Hindlimb muscle (tissue), 1 donor: ENCODE measurements around the gene EHMT1. TPM values are rescaled to one million over a fixed set of nuclear protein-coding genes. Genes with fewer than 3 reads are reported as not detected.

Source experiments
- DNase-seq: peaks from one replicate; pipeline ENCODE4 v3.0.0-alpha.2; 2013
- polyA plus RNA-seq: library from polyadenylated mRNA; unstranded; fragments of 120-200 nt; gene quantifications from one replicate; pipeline ENCODE4 v1.2.1, GENCODE V29; 2013; ENCODE audit not compliant: insufficient read length

EHMT1 gene
- polyA plus RNA-seq, 1 donor, result 50.4 TPM

- DNase-seq, result no peak
Observed at GRCh38 chr9:137832191-137832700, 213.4 kb downstream of the EHMT1 start.

DNA sequence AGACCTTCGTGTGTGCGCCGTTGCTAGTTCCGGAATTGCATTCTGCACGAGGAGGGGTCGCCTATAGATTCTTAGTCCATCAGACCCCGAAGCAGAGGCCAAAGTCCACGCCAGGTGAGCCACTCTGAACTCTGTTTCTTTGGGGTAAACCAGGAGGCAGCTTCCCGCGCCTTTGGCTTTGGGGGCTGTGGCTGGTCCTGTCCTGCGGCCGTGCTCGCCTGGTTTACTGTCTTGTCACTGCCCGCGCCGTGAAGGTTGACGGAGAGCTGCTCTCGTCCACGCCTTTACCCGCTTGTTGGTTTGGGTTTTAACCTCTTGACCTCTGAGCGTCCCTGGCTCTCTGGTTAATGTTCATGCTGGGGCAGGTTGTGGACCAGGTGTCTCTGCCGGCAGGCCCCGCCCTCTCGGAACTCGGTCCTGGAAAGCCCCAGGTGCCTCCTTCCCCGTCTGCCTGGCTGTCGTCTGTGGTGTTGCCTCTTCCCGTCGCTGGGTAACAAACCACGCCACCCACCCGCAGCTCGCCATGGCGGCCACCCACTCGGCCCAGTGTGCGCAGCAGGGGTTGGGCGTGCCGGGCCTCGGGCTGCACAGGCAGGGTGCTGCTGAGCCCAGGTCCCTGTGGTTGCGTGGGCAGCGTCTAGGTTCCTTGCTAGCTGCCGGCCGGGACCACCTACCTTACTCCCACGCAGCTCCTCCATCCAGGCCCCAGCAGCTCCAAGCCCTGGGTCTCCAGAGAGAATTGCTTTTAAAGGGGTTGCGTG is 214.2 kb downstream of the EHMT1 start:
- DNase-seq, result no peak

DNA sequence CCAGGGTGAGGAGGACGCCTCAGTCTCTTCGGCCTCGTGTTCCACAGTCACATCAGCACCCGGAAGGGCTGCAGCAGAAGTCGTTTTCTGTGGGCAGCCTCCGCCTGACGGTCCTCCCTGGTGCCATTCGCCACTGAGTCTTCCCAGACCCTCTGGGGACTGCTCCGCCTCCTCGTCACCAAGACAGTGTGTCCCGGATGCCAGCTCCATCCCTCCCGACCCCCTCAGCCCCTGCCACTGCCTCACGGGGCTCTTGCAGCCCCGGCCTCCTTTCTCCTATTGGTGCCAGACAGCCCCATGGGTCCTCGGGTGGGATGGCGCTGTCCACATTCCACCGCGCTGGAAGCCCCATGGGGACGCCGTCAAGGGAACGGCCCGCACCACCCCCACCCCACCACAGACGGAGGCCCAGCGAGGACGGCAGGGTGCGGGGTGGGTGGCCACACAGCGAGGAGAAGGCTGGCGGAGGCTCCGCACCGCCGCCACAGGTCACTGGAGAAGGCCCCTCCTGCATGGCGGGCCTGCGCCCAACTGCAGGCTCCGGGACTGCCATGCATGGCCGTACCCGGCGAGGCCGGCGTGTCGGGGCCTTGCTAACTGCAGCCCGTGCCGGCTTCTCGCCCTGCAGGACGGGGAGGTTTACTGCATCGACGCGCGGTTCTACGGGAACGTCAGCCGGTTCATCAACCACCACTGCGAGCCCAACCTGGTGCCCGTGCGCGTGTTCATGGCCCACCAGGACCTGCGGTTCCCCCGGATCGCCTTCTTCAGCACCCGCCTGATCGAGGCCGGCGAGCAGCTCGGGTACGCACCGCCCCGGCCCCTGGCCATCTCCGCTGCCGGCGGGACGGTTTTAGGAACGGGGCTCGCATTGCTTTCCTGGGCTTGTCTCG is 215.2 kb downstream of the EHMT1 start:
- no peak for DNase-seq

DNA sequence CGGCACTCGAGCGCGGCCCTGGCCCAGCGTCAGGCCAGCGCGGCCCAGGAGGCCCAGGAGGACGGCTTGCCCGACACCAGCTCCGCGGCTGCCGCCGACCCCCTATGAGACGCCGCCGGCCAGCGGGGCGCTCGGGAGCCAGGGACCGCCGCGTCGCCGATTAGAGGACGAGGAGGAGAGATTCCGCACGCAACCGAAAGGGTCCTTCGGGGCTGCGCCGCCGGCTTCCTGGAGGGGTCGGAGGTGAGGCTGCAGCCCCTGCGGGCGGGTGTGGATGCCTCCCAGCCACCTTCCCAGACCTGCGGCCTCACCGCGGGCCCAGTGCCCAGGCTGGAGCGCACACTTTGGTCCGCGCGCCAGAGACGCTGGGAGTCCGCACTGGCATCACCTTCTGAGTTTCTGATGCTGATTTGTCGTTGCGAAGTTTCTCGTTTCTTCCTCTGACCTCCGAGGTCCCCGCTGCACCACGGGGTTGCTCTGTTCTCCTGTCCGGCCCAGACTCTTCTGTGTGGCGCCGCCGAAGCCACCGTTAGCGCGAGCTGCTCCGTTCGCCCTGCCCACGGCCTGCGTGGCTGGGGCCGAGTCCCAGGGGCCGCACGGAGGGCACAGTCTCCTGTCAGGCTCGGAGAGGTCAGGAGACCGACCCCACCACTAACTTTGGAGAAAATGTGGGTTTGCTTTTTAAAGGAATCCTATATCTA is 216.2 kb downstream of the EHMT1 start:
- no peak for DNase-seq

- DNase-seq, result no peak
Observed at GRCh38 chr9:137836151-137836830, 217.5 kb downstream of the EHMT1 start.

GRCh38 chr9:137836831-137837241 is 218.0 kb downstream of the EHMT1 start:
- no peak for DNase-seq

DNA sequence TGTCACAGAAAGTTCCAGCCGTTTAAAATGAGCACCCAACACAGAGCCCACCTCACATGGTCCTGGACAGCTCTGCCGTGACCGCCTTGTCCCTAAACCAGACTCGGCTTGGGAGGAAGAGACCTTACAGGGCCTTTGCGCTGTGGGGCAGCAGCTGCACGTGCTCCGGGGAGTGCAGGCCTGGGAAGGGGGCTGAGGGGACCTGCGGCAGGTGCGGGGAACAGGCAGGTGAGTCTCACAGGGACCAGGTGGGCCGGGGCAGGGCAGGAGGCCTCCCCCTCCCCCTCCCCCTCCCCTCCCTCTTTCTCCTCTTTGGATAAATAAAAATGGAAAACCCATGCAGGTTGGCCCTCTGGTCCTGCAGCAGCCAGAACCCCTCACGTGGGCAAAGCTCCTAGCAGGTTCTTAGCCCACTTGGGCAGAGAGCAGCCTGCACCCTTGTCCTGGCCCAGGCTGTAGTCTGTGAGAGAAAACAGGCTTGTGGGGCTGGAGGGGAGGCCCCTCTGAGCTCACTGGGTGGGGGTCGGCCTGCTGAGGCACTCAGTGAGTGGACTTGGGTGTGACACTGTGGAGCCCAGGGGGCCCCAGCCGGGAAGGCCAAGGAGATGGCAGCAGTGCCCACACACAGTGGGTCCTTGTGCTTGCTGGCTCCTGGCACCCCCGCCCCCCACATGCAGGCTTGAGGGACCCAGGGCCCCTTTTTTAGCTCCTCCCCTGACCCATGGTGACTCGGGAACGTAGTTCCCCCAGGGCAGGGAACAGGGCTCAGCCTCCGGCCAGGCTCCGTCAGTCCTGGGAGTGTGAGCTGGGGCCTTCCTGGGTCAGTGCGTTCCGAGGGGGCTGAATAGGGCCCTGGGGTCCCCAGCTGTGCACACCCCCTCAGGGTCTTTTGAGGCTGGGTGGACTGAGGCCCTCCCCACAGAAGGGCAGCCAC is 218.8 kb downstream of the EHMT1 start:
- DNase-seq, result no peak

DNA sequence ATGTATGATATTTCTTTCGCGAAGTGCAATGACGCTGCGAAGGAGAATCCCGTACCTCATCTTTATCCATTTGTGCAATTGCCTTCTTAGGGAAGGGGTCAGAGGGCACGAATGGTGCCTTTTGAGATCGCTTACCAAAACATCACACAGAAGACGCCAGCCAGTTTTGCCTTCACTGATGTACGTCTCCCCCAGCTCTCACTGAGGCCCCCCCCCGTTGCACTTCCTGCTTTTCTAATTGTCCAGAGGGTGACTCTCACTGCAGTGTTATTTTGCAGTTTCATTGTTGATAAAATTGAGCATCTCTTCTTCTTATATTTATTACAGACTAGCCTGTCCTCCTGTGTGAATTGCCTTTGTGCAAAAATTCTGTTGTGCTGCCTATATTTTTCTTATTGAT is 219.8 kb downstream of the EHMT1 start:
- no peak for DNase-seq

GRCh38 chr9:137843355-137843754 is 224.6 kb downstream of the EHMT1 start:
- no peak for DNase-seq

DNA sequence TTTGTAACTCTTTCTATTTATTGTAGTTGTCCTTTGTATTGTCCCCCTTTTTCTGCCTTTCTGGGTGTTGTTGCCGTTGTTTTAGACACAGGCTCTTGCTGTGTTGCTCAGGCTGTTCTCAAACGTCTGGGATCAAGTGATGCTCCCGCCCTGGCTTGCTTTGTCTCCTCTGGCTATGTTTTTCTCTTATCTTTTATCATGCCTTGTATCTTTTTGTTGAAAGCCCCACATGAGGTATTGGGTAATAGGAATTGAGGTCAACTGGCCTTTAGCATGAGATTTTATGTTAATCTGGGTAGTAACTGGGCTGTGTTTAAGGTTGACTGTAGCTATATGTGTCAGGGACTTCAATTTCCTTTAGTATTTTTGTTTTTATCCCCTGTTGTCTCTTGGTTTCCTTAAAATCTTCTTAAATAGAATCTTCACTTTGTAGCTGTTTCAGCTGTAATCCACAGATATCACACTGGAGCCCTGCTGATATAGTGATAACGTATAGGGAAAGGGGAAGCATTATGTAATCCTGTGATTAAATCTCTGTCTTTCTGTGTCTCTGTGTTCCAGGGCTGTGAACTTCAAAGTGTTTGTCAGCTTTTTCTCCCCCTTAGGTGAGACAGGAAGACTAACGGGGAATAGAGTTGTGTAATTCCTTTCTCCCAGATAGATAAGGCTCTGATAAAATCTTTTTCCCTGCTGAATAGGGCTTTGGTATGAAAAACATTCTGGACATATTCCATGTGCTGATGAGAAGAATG is 232.9 kb downstream of the EHMT1 start:
- DNase-seq, result no peak

- DNase-seq, result no peak
Observed at GRCh38 chr9:137853392-137853995, 234.7 kb downstream of the EHMT1 start.

- no peak for DNase-seq
Observed at GRCh38 chr9:137860361-137860760, 241.6 kb downstream of the EHMT1 start.

DNA sequence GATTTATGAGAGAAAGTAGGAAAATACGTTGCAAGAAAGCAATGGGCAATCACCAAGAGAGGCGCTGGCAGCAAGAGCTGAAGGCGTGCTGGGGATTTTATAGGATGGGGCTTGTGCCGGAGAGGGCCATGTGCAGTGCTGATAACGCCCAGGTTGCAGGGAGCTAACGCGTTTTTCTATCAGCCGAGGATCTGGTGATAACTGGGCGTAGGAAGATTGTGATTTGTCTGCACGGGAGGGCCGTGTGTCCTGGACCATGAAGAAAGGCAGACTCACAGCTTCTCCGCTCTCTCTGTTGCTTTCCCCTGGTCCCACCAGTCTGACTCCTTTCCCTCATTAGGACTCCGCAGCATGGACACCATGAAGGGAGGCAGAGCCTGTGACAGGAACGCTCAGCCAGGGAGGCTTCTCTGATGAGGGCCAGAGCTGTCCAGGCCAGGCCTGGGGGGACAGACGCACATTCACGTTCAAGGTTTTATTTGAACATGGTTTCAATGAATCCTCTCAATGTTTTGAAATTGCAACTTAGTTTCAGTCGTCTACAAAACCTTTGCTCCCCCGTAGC is 246.9 kb downstream of the EHMT1 start:
- no peak for DNase-seq

GRCh38 chr9:137866226-137867141 is 247.7 kb downstream of the EHMT1 start:
- DNase-seq, result no peak

DNA sequence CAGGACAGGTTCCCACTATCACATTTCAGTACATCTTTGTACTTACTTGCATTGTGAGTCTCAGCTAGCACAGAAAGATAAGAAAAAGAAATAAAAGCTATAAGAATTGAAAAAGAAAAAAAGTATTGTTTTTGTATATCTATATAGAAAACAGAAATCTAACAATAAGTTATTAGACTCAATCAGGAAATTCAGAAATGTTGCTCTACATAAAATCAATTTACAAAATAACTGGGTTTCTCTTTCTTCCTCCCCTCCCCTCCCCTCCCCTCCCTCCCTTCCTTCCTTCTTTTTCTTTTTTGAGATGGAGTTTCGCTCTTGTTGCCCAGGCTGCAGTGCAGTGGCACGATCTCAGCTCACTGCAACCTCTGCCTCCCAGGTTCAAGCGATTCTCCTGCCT is 251.6 kb downstream of the EHMT1 start:
- no peak for DNase-seq

- DNase-seq, result no peak
Observed at GRCh38 chr9:137872296-137872695, 253.5 kb downstream of the EHMT1 start.

DNA sequence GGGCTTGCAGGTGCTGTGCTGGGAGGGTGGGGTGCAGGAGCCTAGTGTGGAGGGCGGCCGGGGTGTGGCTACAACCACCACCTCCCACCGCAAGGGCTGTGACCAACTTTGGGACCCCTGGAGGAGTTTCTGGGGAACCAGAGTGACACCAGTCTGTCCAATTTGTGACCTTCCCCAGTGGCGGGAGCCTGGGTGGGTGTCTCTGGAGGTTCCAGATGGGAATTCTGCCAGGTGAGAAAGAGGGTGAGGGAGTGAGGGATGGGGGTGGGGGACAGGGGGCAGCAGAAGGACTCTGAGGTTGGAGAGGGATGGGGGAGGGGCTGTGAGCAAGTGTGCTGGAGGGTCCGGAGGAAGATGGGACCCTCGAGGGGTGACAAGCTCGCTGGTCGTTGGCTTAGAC is 254.6 kb downstream of the EHMT1 start:
- DNase-seq, result no peak

GRCh38 chr9:137873858-137874362 is 255.1 kb downstream of the EHMT1 start:
- DNase-seq, result no peak
